ENCODE measurements around the gene GLYR1.

GLYR1 gene

GRCh38 chr16:4778050-4778392, 69.1 kb downstream of the GLYR1 start:
- no peak for DNase-seq
- H3K36me3 Mint-ChIP-seq (ENCODE audit: low read depth) = no peaks in the 10 kb centered on the region

GRCh38 chr16:4777339-4778049, 69.6 kb downstream of the GLYR1 start:
- no peaks in the 10 kb centered on the region for H3K9me3 Mint-ChIP-seq
- H3K27me3 Mint-ChIP-seq (ENCODE audit: low read depth, poor library complexity) = peaks cover 11% of the 10 kb centered on the region
- no peak overlapping the region for H3K4me3 Mint-ChIP-seq

More at GRCh38 chr16:4778050-4778392, 69.1 kb downstream of the GLYR1 start:
- TF ChIP-seq CTCF (IDR thresholded peaks at IDR 0.05) = no peak
- Mint-ChIP-seq H3K27ac (no peak overlapping the region), H3K27me3 (ENCODE audit: low read depth, poor library complexity) (peaks cover 13% of the 10 kb centered on the region), H3K4me1 (no peaks in the 10 kb centered on the region), H3K9me3 (no peaks in the 10 kb centered on the region), H3K4me3 (no peak overlapping the region)

GRCh38 chr16:4776141-4776705, 70.9 kb downstream of the GLYR1 start:
- DNase-seq = no peak
- H3K4me3 Mint-ChIP-seq = no peak overlapping the region
- peaks cover 7% of the 10 kb centered on the region for H3K27me3 Mint-ChIP-seq (ENCODE audit: low read depth, poor library complexity)
- no peaks in the 10 kb centered on the region for H3K9me3 Mint-ChIP-seq
- H3K27ac Mint-ChIP-seq = no peak overlapping the region
- TF ChIP-seq CTCF (IDR thresholded peaks at IDR 0.05) = no peak
- H3K4me1 Mint-ChIP-seq = no peaks in the 10 kb centered on the region
- no peaks in the 10 kb centered on the region for H3K36me3 Mint-ChIP-seq (ENCODE audit: low read depth)

More at GRCh38 chr16:4777339-4778049, 69.6 kb downstream of the GLYR1 start:
- no peaks in the 10 kb centered on the region for H3K4me1 Mint-ChIP-seq
- H3K36me3 Mint-ChIP-seq (ENCODE audit: low read depth) = no peaks in the 10 kb centered on the region
- H3K27ac Mint-ChIP-seq = no peak overlapping the region
- DNase-seq = no peak
- TF ChIP-seq CTCF (IDR thresholded peaks at IDR 0.05) = no peak

GRCh38 chr16:4775005-4775404, 72.1 kb downstream of the GLYR1 start:
- Mint-ChIP-seq H3K27ac (no peak overlapping the region), H3K4me1 (no peaks in the 10 kb centered on the region), H3K4me3 (no peak overlapping the region)

GRCh38 chr16:4772351-4772750, 74.7 kb downstream of the GLYR1 start:
- no peak overlapping the region for H3K4me3 Mint-ChIP-seq

More at GRCh38 chr16:4775005-4775404, 72.1 kb downstream of the GLYR1 start:
- no peaks in the 10 kb centered on the region for H3K9me3 Mint-ChIP-seq
- peaks cover 4% of the 10 kb centered on the region for H3K27me3 Mint-ChIP-seq (ENCODE audit: low read depth, poor library complexity)
- no peak for DNase-seq
- TF ChIP-seq CTCF (IDR thresholded peaks at IDR 0.05) = no peak
- H3K36me3 Mint-ChIP-seq (ENCODE audit: low read depth) = no peaks in the 10 kb centered on the region

More at GRCh38 chr16:4772351-4772750, 74.7 kb downstream of the GLYR1 start:
- H3K9me3 Mint-ChIP-seq = no peaks in the 10 kb centered on the region
- H3K36me3 Mint-ChIP-seq (ENCODE audit: low read depth) = no peaks in the 10 kb centered on the region
- H3K4me1 Mint-ChIP-seq = peaks cover 14% of the 10 kb centered on the region
- no peak overlapping the region for H3K27ac Mint-ChIP-seq
- no peak for TF ChIP-seq CTCF (IDR thresholded peaks at IDR 0.05)
- DNase-seq = no peak
- H3K27me3 Mint-ChIP-seq (ENCODE audit: low read depth, poor library complexity) = peaks cover 4% of the 10 kb centered on the region

Measured in nephron progenitor cell (in vitro differentiated cells).